ENCODE results near the gene ZCCHC17. TPM values are rescaled to one million over a fixed set of nuclear protein-coding genes. Genes with fewer than 3 reads are reported as not detected.

ZCCHC17 gene
- total RNA-seq, 1 experiment from 2014 or later = 42.0 TPM

DNA sequence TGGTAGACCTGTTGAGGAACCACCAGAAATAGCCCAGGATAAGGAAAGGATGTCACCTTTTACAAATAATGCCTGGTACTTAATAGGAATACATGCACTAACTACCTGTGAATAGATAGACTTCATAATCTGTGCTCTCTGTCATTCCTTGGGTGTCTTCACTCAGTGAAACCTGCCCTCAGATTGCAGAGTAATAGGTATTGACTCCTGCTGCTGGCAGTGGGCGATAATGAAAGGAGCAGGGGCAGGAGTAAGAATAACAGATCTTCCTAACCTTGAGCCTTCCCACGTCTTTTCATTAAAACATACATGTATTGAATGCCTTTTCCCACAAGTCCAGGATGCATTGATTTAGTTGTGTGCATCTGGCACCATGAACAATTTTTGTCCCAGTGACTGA is 59.6 kb downstream of the ZCCHC17 start:
- ATAC-seq = no peak
- no peak overlapping the region for H3K27ac Mint-ChIP-seq
- H3K27me3 Mint-ChIP-seq (ENCODE audit: low read depth) = no peaks in the 10 kb centered on the region
- no peaks in the 10 kb centered on the region for H3K4me1 Mint-ChIP-seq
- peaks cover 18% of the 10 kb centered on the region for H3K36me3 Mint-ChIP-seq
- no peaks in the 10 kb centered on the region for H3K9me3 Mint-ChIP-seq
- POLR2A ChIA-PET = no interaction called here
- CTCF ChIA-PET = no interaction called here
- no peak for DNase-seq (ENCODE audit: low spot score)
- H3K4me3 Mint-ChIP-seq = no peak overlapping the region
- TF ChIP-seq CREB1 (CRISPR knock-in tag; IDR thresholded peaks at IDR 0.05) (no peak), ZNF396 (CRISPR knock-in tag; IDR thresholded peaks at IDR 0.05; ENCODE audit: borderline replicate concordance) (no peak), NR3C1 (CRISPR knock-in tag; conservative IDR thresholded peaks at IDR 0.05; ENCODE audit: low read depth) (no peak), JUN (CRISPR knock-in tag; IDR thresholded peaks at IDR 0.05) (no peak), FOXK1 (CRISPR knock-in tag; IDR thresholded peaks at IDR 0.05) (no peak), SOX15 (CRISPR knock-in tag; IDR thresholded peaks at IDR 0.05) (no peak), CBFB (CRISPR knock-in tag; IDR thresholded peaks at IDR 0.05; ENCODE audit: low read depth) (no peak), RELA (CRISPR knock-in tag; IDR thresholded peaks at IDR 0.05; ENCODE audit: borderline replicate concordance) (no peak), SMAD4 (CRISPR knock-in tag; IDR thresholded peaks at IDR 0.05) (no peak)
- TF ChIP-seq, protein P1, sequence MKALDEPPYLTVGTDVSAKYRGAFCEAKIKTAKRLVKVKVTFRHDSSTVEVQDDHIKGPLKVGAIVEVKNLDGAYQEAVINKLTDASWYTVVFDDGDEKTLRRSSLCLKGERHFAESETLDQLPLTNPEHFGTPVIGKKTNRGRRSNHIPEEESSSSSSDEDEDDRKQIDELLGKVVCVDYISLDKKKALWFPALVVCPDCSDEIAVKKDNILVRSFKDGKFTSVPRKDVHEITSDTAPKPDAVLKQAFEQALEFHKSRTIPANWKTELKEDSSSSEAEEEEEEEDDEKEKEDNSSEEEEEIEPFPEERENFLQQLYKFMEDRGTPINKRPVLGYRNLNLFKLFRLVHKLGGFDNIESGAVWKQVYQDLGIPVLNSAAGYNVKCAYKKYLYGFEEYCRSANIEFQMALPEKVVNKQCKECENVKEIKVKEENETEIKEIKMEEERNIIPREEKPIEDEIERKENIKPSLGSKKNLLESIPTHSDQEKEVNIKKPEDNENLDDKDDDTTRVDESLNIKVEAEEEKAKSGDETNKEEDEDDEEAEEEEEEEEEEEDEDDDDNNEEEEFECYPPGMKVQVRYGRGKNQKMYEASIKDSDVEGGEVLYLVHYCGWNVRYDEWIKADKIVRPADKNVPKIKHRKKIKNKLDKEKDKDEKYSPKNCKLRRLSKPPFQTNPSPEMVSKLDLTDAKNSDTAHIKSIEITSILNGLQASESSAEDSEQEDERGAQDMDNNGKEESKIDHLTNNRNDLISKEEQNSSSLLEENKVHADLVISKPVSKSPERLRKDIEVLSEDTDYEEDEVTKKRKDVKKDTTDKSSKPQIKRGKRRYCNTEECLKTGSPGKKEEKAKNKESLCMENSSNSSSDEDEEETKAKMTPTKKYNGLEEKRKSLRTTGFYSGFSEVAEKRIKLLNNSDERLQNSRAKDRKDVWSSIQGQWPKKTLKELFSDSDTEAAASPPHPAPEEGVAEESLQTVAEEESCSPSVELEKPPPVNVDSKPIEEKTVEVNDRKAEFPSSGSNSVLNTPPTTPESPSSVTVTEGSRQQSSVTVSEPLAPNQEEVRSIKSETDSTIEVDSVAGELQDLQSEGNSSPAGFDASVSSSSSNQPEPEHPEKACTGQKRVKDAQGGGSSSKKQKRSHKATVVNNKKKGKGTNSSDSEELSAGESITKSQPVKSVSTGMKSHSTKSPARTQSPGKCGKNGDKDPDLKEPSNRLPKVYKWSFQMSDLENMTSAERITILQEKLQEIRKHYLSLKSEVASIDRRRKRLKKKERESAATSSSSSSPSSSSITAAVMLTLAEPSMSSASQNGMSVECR (CRISPR knock-in tag; IDR thresholded peaks at IDR 0.05; ENCODE audit: borderline replicate concordance) = no peak
- TF ChIP-seq, protein P2, sequence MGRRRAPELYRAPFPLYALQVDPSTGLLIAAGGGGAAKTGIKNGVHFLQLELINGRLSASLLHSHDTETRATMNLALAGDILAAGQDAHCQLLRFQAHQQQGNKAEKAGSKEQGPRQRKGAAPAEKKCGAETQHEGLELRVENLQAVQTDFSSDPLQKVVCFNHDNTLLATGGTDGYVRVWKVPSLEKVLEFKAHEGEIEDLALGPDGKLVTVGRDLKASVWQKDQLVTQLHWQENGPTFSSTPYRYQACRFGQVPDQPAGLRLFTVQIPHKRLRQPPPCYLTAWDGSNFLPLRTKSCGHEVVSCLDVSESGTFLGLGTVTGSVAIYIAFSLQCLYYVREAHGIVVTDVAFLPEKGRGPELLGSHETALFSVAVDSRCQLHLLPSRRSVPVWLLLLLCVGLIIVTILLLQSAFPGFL (CRISPR knock-in tag; IDR thresholded peaks at IDR 0.05; ENCODE audit: borderline replicate concordance) = no peak
- TF ChIP-seq, protein P3, sequence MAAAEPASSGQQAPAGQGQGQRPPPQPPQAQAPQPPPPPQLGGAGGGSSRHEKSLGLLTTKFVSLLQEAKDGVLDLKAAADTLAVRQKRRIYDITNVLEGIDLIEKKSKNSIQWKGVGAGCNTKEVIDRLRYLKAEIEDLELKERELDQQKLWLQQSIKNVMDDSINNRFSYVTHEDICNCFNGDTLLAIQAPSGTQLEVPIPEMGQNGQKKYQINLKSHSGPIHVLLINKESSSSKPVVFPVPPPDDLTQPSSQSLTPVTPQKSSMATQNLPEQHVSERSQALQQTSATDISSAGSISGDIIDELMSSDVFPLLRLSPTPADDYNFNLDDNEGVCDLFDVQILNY (CRISPR knock-in tag; IDR thresholded peaks at IDR 0.05) = no peak
- TF ChIP-seq, protein P4, sequence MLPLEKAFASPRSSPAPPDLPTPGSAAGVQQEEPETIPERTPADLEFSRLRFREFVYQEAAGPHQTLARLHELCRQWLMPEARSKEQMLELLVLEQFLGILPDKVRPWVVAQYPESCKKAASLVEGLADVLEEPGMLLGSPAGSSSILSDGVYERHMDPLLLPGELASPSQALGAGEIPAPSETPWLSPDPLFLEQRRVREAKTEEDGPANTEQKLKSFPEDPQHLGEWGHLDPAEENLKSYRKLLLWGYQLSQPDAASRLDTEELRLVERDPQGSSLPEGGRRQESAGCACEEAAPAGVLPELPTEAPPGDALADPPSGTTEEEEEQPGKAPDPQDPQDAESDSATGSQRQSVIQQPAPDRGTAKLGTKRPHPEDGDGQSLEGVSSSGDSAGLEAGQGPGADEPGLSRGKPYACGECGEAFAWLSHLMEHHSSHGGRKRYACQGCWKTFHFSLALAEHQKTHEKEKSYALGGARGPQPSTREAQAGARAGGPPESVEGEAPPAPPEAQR (CRISPR knock-in tag; IDR thresholded peaks at IDR 0.05) = no peak
- TF ChIP-seq, protein P5, sequence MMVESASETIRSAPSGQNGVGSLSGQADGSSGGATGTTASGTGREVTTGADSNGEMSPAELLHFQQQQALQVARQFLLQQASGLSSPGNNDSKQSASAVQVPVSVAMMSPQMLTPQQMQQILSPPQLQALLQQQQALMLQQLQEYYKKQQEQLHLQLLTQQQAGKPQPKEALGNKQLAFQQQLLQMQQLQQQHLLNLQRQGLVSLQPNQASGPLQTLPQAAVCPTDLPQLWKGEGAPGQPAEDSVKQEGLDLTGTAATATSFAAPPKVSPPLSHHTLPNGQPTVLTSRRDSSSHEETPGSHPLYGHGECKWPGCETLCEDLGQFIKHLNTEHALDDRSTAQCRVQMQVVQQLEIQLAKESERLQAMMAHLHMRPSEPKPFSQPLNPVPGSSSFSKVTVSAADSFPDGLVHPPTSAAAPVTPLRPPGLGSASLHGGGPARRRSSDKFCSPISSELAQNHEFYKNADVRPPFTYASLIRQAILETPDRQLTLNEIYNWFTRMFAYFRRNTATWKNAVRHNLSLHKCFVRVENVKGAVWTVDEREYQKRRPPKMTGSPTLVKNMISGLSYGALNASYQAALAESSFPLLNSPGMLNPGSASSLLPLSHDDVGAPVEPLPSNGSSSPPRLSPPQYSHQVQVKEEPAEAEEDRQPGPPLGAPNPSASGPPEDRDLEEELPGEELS (CRISPR knock-in tag; IDR thresholded peaks at IDR 0.05) = no peak
- TF ChIP-seq, protein P6, sequence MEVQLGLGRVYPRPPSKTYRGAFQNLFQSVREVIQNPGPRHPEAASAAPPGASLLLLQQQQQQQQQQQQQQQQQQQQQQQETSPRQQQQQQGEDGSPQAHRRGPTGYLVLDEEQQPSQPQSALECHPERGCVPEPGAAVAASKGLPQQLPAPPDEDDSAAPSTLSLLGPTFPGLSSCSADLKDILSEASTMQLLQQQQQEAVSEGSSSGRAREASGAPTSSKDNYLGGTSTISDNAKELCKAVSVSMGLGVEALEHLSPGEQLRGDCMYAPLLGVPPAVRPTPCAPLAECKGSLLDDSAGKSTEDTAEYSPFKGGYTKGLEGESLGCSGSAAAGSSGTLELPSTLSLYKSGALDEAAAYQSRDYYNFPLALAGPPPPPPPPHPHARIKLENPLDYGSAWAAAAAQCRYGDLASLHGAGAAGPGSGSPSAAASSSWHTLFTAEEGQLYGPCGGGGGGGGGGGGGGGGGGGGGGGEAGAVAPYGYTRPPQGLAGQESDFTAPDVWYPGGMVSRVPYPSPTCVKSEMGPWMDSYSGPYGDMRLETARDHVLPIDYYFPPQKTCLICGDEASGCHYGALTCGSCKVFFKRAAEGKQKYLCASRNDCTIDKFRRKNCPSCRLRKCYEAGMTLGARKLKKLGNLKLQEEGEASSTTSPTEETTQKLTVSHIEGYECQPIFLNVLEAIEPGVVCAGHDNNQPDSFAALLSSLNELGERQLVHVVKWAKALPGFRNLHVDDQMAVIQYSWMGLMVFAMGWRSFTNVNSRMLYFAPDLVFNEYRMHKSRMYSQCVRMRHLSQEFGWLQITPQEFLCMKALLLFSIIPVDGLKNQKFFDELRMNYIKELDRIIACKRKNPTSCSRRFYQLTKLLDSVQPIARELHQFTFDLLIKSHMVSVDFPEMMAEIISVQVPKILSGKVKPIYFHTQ (CRISPR knock-in tag; IDR thresholded peaks at IDR 0.05) = no peak

Data from WTC11 (cell line).